ENCODE data around the gene LRGUK.

Gene LRGUK

GRCh38 chr7:134312717-134313116, 185.6 kb downstream of the LRGUK start:
- Histone ChIP-seq H3K36me3 (ENCODE audit: control insufficient read depth in 2 of 2, insufficient read depth in 1 of 2, low read length in 2 of 2) (peaks cover 0 to 23% of the 10 kb centered on the region in 2 experiments; a peak in 1 of 3 replicates), H3K27ac (ENCODE audit: extremely low read depth, low read depth, low read length) (no peak overlapping the region), H3K9me3 (ENCODE audit: control insufficient read depth, insufficient read depth, low read depth, low read length) (no peaks in the 10 kb centered on the region), H3K4me3 (ENCODE audit: low read depth, low read length) (no peak overlapping the region), H3K4me1 (ENCODE audit: control insufficient read depth, insufficient read depth, low read length) (no peaks in the 10 kb centered on the region)
- TF ChIP-seq SCRT2 (tag by site-specific recombination; IDR thresholded peaks at IDR 0.05) = no peak
- no peak for TF ChIP-seq PRDM10 (tag by site-specific recombination; IDR thresholded peaks at IDR 0.05)
- no peak for TF ChIP-seq PRDM6 (tag by site-specific recombination; IDR thresholded peaks at IDR 0.05)
- no peak for TF ChIP-seq ZNF792 (tag by site-specific recombination; IDR thresholded peaks at IDR 0.05)
- TF ChIP-seq ZNF16 (tag by site-specific recombination; IDR thresholded peaks at IDR 0.05; ENCODE audit: low read depth) = no peak
- no peak for TF ChIP-seq INSM2 (tag by site-specific recombination; IDR thresholded peaks at IDR 0.05)
- TF ChIP-seq ZNF571 (tag by site-specific recombination; IDR thresholded peaks at IDR 0.05) = no peak
- TF ChIP-seq PBX3 (CRISPR knock-in tag; IDR thresholded peaks at IDR 0.05) = no peak
- TF ChIP-seq ZNF747 (tag by site-specific recombination; IDR thresholded peaks at IDR 0.05) = no peak
- no peak for TF ChIP-seq ZNF132 (tag by site-specific recombination; IDR thresholded peaks at IDR 0.05; ENCODE audit: borderline replicate concordance)
- no peak for TF ChIP-seq CTCF (tag by site-specific recombination; IDR thresholded peaks at IDR 0.05)
- TF ChIP-seq BCL6B (tag by site-specific recombination; IDR thresholded peaks at IDR 0.05) = no peak
- TF ChIP-seq SP2 (tag by site-specific recombination; IDR thresholded peaks at IDR 0.05) = no peak
- ChIA-PET POLR2A (no interaction called here), CTCF (interaction anchor here (0.7 kb wide), 1 partner anchor 1994 kb away, joined by 4 read pairs; no protein-coding TSS in a partner anchor)

- ChIA-PET POLR2A (no interaction called here), CTCF (no interaction called here)
- peaks cover 0 to 16% of the 10 kb centered on the region in 2 experiments; a peak in 1 of 3 replicates for H3K36me3 ChIP-seq (ENCODE audit: control insufficient read depth in 2 of 2, insufficient read depth in 1 of 2, low read length in 2 of 2)
- no peaks in the 10 kb centered on the region for H3K9me3 ChIP-seq (ENCODE audit: control insufficient read depth, insufficient read depth, low read depth, low read length)
- peak; percentile 89 for TF ChIP-seq FEZF1 (tag by site-specific recombination; IDR thresholded peaks at IDR 0.05)
- peak; percentile 68 for TF ChIP-seq PRDM6 (tag by site-specific recombination; IDR thresholded peaks at IDR 0.05)
- TF ChIP-seq AEBP2 (tag by site-specific recombination; IDR thresholded peaks at IDR 0.05; ENCODE audit: borderline replicate concordance) = no peak
- TF ChIP-seq ZNF843 (tag by site-specific recombination; IDR thresholded peaks at IDR 0.05) = peak; percentile 35; the same call in 1 of the 2 replicates
- TF ChIP-seq SALL2 (tag by site-specific recombination; IDR thresholded peaks at IDR 0.05; ENCODE audit: borderline replicate concordance) = no peak
- 0 out of 2 replicates have a peak, but pooled peaks have one; percentile 22 for TF ChIP-seq ZNF596 (tag by site-specific recombination; IDR thresholded peaks at IDR 0.05)
- H3K4me1 ChIP-seq (ENCODE audit: control insufficient read depth, insufficient read depth, low read length) = no peaks in the 10 kb centered on the region
- no peak overlapping the region for H3K4me3 ChIP-seq (ENCODE audit: low read depth, low read length)
- no peak overlapping the region for H3K27ac ChIP-seq (ENCODE audit: extremely low read depth, low read depth, low read length)
These were observed 186.4 kb downstream of the LRGUK start for GRCh38 chr7:134313543-134313942.

Measured in HEK293 (cell line).